RCC 7860 (cell line): Measurements from ENCODE around the gene RASA1.
A peak's percentile ranks its signal among the peaks of the same experiment; 100 is the strongest.
"Not testable (repeated sequence)": the region's sequence is repeated elsewhere in the genome, so short reads cannot be mapped to it uniquely, and the experiment has no call there.

ENCODE experiments used
- DNase-seq: peaks from one replicate; pipeline ENCODE4 v3.0.0-alpha.2; 2015; ENCODE audit warnings: low spot score
- FAIRE-seq: peaks from 2 replicates; lab custom pipeline; 2012; peaks lifted over from hg19 to GRCh38; lab: Jason Lieb, UNC

RASA1 gene

DNA sequence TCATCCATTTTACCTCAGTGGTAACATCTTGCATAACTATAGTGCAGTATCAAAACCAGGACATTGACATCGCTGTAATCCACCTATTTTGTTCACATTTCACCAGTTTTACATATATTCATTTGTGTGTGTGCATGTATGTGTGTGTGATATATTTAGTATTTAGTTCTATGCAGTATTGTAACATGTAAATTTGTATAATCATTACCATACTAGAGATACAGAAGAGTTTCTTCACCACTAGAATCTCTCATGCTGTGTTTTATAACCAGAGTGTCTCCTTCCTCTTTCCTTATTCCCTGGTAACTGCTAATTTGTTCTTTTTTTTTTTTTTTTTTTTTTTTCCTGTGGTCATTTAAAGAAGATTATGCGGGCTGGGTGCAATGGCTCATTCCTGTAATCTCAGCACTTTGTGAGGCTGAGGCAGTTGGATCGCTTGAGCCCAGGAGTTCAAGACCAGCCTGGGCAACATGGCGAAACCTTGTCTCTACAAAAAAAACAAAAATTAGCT lies 11.0 kb downstream of the RASA1 start:
- DNase-seq (no peak), FAIRE-seq (no peak)

DNA sequence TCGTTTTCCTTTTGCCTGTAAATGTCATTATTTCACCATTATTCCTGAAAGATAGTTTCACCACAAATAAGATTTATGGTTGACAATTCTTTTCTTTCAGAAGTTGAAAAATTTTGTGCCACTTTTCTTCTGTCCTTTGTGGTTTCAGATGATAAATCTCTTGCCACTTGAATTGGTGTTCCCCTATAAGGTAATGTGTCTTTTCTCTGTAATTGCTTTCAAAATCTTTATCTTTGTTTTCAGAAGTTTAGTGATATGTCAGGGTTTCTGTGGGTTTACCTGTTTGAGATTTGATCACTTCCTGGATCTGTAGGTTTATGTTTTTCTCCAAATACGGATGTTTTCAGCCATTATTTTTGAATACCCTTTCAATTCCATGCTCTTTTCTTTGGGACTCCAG lies 14.6 kb downstream of the RASA1 start:
- DNase-seq (no peak), FAIRE-seq (no peak)

DNA sequence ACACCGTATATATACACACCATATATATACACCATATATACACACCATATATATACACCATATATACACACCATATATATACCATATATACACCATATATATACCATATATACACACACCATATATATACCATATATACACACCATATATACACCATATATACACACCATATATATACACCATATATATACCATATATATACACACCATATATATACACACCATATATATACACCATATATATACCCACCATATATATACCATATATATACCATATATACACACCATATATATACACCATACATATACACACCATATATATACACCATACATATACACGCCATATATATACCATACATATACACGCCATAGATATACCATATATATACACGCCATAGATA lies 19.6 kb downstream of the RASA1 start:
- FAIRE-seq, DNase-seq: not testable (repeated sequence)

GRCh38 chr5:87298692-87299362 lies 31.1 kb downstream of the RASA1 start:
- DNase-seq (no peak), FAIRE-seq (no peak)

DNA sequence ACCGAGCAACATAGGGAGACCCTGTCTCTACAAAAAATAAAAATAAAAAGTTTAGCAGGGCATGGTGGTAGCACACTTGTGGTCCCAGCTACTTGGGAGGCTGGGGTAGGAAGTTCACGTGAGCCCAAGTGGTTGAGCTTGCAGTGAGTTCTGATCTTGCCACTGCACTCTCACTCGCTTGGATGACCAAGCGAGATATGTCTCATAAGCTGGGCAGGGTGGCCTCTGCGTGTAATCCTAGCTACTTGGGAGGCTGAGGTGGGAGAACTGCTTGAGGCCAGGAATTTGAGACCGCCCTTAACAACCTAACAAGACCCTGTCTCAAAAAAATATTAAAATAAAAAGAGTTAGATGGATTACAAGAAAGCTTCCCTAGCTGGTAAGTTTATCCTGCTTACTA lies 32.5 kb downstream of the RASA1 start:
- FAIRE-seq: peak; percentile 25

DNA sequence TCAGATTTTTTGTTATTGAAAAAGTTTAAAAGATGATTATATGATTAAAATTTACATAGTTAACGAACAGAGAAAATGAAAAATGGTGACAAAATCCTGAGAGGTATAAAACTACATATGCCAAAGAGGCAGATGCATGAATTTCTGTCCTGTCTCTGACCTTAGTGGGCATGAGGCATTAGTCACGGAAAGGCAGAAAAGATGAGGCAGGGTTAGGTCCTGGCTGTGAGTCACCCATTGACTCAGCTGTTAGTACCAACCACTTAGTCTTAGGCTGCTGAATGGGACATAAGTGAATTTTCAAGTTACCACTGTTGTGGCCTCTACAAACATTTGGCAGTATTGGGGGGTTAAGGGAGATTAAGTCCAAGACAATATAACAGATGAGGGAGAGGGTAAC lies 33.1 kb downstream of the RASA1 start:
- peak; percentile 94 for FAIRE-seq
- DNase-seq: peak; percentile 81

More for the DNA sequence above, 32.5 kb downstream of the RASA1 start:
- peak; percentile 40 for DNase-seq

GRCh38 chr5:87302061-87302460 lies 34.4 kb downstream of the RASA1 start:
- FAIRE-seq (no peak), DNase-seq (no peak)

DNA sequence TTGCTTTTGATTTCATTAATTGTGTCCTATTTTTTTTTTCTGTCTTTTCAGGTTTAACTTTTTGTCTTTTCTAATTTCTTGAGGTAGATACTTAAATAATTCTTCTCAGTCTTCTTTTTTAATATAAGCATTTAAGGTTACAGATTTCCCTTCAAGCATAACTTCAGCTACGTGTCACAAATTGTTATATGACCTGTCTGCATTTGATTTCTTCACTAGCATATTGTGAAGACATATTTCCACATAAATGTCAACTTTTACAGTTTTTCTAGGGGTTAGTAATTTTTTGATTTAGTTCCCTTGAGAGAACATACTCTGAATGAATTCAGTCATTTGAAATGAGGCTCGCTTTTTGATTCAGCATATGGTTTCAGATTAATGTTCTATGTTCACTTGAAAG lies 35.6 kb downstream of the RASA1 start:
- no peak for FAIRE-seq
- no peak for DNase-seq

- FAIRE-seq, DNase-seq: not testable (repeated sequence)
Measured at GRCh38 chr5:87306090-87306489, 38.4 kb downstream of the RASA1 start.

DNA sequence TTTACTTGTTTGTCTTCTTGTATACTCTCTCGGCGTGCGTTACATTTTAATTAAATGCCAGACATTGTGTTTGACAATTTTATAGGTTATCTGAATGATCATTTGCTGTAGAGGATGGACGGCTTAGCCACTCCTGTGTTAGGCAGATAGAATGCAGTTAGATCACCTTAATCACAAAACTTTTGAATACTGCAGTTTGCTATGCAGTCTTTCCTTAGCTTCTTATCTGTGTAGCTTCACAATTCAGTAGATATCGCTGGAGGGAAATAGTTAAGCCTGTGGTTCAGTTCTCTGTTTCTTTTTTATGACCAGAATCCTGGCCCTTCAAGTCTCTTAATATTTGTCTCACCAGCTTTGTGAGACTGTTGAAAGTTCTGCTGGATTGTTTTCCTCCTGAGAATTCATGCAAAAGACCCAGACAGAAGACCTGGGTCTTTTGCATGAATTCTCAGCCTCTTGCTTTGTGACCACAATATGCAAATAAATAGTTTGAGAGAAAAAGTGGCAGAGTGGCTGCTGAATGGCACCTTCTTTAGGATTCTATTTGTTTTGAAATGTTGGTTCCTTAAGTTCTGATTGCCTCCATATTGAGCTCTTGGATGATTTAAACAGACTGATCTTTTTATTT lies 40.2 kb downstream of the RASA1 start:
- no peak for DNase-seq
- FAIRE-seq: no peak

- DNase-seq: no peak
- no peak for FAIRE-seq
Measured at GRCh38 chr5:87311405-87312279, 44.0 kb downstream of the RASA1 start.

DNA sequence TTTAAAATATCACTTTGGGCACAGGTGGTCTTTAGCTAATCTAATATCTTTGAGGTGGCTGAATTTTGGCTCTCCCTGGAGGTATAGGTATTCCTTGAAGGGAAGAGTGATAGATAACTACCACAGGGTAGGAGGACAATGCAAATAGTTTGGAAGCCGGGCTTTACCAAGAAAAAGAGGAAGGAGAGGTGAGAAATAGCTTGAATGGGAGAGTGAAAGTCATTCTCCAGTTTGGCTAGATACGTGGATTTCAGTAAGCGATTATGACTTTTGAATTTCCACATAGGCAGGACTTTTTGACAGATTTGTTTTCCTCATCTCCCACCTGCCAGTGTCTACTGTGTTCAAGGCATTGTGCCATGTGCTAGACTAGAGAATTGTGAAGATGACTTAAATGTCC lies 45.5 kb downstream of the RASA1 start:
- DNase-seq: no peak
- no peak for FAIRE-seq

DNA sequence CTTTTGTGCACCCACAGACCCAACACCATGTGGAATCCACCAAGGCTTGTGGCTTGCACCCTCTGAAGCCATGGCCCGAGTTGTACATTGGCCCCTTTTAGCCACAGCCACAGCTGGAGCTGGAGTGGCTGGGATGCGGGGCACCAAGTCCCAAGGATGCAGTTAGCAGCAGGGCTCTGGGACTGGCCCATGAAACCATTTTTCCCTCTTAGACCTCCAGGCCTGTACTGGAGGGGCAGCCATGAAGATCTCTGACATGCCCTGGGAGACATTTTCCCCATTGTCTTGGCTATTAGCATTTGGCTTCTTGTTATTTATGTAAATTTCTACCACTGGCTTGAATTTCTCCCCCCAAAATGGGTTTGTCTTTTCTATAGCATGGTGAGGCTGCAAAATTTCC lies 51.8 kb downstream of the RASA1 start:
- DNase-seq (no peak), FAIRE-seq (no peak)

GRCh38 chr5:87321605-87322004 lies 53.9 kb downstream of the RASA1 start:
- FAIRE-seq (no peak), DNase-seq (no peak)

DNA sequence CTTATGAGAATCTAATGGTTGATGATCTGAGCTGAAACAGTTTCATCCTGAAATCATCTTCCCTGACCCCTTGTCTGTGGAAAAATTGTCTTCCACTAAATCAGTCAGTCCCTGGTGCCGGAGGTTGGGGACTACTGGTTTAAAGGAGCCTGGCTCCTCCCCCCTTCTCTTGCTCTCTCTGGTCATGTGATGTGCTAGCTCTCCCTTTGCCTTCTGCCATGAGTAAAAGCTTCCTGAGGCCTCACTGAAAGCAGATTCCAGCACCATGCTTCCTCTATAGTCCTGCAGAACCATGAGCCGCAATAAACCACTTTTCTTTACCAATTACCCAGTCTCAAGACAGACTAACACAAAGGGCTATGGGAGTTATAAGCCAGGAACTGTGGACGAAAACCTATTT lies 54.7 kb downstream of the RASA1 start:
- DNase-seq: no peak
- no peak for FAIRE-seq

DNA sequence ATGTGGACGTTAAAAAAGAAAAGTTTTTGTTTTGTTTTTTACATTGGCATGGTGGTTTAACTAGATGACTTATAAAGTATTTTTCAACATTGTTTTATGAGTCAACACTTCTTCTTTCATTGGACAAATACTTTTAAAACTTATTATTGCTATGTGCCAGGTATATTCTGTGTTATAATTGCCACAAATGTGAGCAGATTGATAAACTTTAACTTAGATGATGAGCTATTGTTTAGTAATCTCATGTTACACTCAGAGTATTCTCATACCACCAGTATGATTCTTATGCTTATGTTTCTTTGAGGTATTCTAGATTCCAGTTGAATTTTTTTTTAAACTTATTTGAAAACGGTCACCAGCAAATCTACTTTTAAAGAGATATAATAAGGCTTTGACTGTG lies 60.3 kb downstream of the RASA1 start:
- DNase-seq (no peak), FAIRE-seq (no peak)

DNA sequence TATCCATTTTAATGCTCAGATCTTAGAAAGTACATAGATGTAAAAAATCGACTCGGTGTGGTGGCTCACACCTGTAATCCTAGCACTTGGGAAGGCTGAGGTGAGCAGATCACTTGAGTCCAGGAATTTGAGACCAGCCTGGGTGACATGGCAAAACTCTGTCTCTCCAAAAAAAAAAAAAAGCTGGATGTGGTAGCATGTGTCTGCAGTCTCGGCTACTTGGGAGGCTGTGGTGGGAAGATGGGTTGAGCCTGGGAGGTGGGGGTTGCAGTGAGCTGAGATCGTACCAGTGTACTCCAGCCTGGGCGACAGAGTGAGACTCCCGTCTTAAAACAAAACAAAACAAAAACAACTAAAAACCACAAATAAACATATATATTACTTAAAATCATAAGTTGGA lies 61.4 kb downstream of the RASA1 start:
- DNase-seq (no peak), FAIRE-seq (no peak)

GRCh38 chr5:87339986-87340385 lies 72.3 kb downstream of the RASA1 start:
- DNase-seq (no peak), FAIRE-seq (no peak)

- DNase-seq (no peak), FAIRE-seq (no peak)
Measured at GRCh38 chr5:87340716-87341115, 73.0 kb downstream of the RASA1 start.

DNA sequence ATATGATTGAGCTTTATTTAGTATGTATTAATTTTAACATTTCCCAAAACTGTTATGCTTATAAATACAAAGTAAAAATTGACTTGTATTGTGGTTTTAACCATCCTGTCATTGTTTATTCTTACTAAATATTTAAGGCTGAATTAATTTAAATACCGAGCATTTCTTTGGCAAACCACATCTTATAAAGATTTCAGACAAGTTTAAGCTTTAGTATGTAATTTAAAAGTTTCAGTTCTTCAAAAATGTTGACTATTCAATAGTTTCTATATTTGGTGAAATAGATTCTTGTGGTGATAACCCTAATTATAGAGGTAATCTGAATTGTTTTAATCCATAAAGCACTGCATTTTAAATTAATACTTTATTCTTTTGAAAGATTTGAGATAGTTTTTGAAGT lies 79.6 kb downstream of the RASA1 start:
- FAIRE-seq: no peak
- DNase-seq: no peak

DNA sequence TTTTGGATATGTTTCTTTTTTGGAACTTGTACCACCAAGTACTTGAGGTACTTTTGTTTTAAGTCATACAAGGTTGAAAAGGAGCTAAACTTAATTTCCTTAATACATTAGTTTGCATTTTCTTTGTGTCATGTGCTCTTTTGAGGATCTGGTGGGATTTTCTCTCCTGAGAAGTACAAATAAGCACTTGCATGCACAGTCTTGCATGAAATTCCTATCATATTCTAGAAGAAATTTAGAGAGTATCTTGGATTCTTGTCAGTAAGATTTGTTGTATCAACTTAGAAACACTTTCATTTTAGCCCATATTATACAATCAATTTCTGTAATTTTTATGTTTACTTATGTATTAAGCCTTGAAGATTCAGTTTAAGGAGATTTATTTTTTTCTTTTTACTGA lies 80.2 kb downstream of the RASA1 start:
- DNase-seq (no peak), FAIRE-seq (no peak)

DNA sequence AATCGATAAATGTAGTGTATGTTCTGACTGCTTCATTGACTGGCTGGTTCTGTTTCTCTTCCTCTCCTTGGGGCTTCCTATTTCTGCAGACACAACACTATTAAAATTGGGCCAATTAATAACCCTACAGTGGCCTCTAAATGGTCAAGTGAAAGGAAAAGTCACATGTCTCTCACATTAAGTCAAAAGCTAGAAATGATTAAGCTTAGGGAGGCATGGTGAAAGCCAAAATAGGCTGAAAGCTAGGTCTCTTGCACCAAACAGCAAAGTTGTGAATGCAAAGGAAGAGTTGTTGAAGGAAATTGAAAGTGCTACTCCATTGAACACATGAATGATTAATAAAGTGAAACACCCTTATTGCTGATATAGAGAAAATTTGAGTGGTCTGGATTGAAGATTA lies 86.8 kb downstream of the RASA1 start:
- DNase-seq: no peak
- no peak for FAIRE-seq
